ENCODE results near the gene P2RX4.

GRCh38 chr12:121255433-121255832 is 45.5 kb downstream of the P2RX4 start:
- no peak for TF ChIP-seq CTCF (conservative IDR thresholded peaks at IDR 0.05; ENCODE audit: low read depth, low read length)
- no peak for TF ChIP-seq EZH2 (IDR thresholded peaks at IDR 0.05; ENCODE audit: borderline replicate concordance, low read depth, low read length, poor library complexity, severe bottlenecking)

Measured in A673 (cell line).